NOMO-1 treated with DMSO at 0.1 percent for 48 hours (cell line): ENCODE measurements around the gene COL11A1.
"Not testable (repeated sequence)": the region's sequence is repeated elsewhere in the genome, so short reads cannot be mapped to it uniquely, and the experiment has no call there.

ENCODE experiments used
- DNase-seq: peaks from one replicate; lab custom pipeline; 2025; ENCODE audit not compliant: unreplicated experiment; lab: John Stamatoyannopoulos, UW

The COL11A1 gene

DNA sequence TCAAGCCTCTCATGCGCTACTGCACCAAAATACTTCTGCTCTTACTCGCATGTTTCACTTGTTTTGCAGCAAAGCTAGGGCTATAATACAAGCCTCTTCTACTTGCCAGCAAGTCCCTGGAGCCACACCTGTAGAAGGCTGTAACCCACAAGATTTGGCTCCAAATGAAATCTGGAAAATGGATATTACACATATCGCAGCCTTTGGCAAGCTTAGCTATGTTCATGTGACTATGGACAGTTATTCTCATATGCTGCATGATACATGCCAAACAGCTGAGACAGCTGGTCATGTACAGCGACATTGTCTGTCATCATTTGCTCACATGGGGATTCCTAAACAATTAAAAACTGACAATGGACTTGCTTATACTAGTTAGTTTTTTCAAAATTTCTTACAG, 270.3 kb downstream of the COL11A1 start:
- DNase-seq, result no peak

GRCh38 chr1:102837551-102837950, 270.8 kb downstream of the COL11A1 start:
- no peak for DNase-seq

DNA sequence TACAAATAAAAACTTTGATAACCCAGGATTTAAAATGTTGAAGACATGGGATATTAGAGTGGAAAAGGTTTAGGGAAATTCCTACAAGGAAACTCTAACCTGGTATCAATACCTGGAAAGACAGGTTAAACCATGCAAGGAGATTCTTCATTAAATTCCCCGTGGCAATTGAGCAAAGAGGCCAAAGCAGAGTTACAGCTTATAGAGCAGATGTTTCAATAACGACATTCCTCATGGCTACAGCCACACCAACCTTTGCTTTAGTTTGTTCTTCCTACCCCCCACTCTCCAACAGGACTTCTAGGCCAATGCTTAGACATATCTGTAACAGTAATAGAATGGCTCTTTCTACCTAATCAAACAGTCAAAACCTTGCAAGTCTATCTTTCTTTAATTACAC, 271.3 kb downstream of the COL11A1 start:
- no peak for DNase-seq

DNA sequence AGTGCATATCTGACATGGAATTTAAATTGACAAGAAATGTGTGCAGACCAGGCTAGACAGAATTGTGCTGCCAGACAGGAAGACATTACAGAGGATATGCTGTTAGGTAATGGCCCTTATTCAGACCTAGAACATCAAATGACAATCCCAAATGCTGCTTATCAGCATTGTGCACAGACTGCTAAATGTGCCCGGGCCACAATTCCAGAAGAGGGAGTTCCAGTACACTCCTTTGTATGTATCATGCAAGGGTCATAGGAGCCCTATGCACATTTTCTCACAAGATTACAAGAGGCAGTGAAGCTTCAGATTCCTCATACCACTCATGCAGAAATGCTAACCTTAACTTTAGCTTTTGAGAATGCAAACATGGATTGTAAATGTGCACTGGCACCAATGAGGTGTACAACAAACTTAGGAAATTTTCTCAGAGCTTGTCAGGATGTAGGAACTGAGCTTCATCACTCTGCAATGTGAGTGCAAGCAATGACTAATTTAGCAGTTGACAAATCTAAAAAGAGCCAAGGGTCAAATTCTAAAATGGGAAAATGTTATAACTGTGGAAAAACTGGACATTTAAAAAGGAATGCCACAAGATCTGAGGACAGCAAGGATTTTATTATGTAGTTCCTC, 273.5 kb downstream of the COL11A1 start:
- DNase-seq, result no peak

GRCh38 chr1:102833151-102833550, 275.2 kb downstream of the COL11A1 start:
- DNase-seq, result no peak

- not testable (repeated sequence) for DNase-seq
Observed at GRCh38 chr1:102826706-102827105, 281.6 kb downstream of the COL11A1 start.
